ENCODE measurements around the gene SMIM44.

DNA sequence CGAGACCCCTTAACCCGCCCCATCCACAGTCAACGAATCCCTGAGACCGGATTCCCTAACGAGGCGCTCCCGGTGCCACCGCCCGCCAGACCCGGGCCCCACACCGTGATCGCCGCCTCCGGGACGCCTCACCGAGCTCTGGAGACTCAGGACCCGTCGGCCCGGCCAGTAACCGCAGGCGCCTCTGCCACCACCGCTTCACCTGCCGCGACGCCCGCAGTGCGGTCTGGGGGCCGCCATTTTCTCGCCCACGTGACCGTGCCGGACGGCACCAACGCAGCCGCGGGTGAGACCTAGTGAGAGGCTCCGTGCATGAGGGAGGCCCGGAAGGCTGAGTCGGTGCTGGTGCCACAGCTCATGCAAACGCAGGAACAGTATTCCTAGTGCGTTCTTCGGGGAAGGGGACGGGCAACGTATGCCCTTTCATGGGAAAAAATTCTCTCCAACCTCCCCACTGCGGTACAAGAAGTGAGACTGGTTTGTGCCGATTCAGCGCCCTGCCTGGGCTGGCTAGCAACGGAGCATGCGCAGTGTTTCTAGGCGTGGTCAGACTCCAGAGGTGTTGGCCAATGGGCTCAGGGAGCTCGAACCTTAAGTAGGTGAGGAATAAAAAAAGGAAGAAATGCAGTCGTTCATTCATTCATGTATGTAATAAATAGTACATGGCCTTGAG is 17.3 kb upstream of the SMIM44 start, which contains the start of gene DOHH:
- TF ChIP-seq, protein P1, sequence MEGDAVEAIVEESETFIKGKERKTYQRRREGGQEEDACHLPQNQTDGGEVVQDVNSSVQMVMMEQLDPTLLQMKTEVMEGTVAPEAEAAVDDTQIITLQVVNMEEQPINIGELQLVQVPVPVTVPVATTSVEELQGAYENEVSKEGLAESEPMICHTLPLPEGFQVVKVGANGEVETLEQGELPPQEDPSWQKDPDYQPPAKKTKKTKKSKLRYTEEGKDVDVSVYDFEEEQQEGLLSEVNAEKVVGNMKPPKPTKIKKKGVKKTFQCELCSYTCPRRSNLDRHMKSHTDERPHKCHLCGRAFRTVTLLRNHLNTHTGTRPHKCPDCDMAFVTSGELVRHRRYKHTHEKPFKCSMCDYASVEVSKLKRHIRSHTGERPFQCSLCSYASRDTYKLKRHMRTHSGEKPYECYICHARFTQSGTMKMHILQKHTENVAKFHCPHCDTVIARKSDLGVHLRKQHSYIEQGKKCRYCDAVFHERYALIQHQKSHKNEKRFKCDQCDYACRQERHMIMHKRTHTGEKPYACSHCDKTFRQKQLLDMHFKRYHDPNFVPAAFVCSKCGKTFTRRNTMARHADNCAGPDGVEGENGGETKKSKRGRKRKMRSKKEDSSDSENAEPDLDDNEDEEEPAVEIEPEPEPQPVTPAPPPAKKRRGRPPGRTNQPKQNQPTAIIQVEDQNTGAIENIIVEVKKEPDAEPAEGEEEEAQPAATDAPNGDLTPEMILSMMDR (IDR thresholded peaks at IDR 0.05; ENCODE audit: insufficient read depth, low read length, poor library complexity, severe bottlenecking), result no peak
- TF ChIP-seq EZH2phosphoT487 (conservative IDR thresholded peaks at IDR 0.05; ENCODE audit: low read length), result no peak
